Measurements from ENCODE around the gene RPS18. TPM values are rescaled to one million over a fixed set of nuclear protein-coding genes. Genes with fewer than 3 reads are reported as not detected.
A peak's percentile ranks its signal among the peaks of the same experiment; 100 is the strongest.

RPS18 gene
- total RNA-seq, 3 donors from 2014 or later (not counting 1 experiment from before 2014, with no cell fraction given), result 1,182 to 1,707 (median 1,500) TPM

- no peaks in the 10 kb centered on the region for H3K27me3 ChIP-seq (ENCODE audit: control insufficient read depth, insufficient read depth, low read length)
- H3K27me3 Mint-ChIP-seq (ENCODE audit: low read depth in 2 of 2), result no peaks in the 10 kb centered on the region
- H3K4me1 Mint-ChIP-seq, result peaks cover 35 to 57% of the 10 kb centered on the region in 2 donors
- H3K27ac ChIP-seq (ENCODE audit: low read length), result peak within 1 kb of the TSS; percentile 88
- no peaks in the 10 kb centered on the region for H3K9me3 Mint-ChIP-seq
- no peaks in the 10 kb centered on the region for H3K9me3 ChIP-seq (ENCODE audit: control insufficient read depth, insufficient read depth, low read length)
- TF ChIP-seq, protein P1, sequence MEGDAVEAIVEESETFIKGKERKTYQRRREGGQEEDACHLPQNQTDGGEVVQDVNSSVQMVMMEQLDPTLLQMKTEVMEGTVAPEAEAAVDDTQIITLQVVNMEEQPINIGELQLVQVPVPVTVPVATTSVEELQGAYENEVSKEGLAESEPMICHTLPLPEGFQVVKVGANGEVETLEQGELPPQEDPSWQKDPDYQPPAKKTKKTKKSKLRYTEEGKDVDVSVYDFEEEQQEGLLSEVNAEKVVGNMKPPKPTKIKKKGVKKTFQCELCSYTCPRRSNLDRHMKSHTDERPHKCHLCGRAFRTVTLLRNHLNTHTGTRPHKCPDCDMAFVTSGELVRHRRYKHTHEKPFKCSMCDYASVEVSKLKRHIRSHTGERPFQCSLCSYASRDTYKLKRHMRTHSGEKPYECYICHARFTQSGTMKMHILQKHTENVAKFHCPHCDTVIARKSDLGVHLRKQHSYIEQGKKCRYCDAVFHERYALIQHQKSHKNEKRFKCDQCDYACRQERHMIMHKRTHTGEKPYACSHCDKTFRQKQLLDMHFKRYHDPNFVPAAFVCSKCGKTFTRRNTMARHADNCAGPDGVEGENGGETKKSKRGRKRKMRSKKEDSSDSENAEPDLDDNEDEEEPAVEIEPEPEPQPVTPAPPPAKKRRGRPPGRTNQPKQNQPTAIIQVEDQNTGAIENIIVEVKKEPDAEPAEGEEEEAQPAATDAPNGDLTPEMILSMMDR (IDR thresholded peaks at IDR 0.05), result no peak
- intact Hi-C loops (cut with micrococcal nuclease), result loop anchor here (1.0 to 2.0 kb wide), 4 partner anchors 10 to 98 kb away; partner anchors contain the start of genes B3GALT4, PFDN6, RXRB and SLC39A7
- WGBS (ENCODE audit: insufficient coverage), result 0% methylated on average over 34 of the region's 34 CpGs
- H3K4me3 Mint-ChIP-seq, result peak within 1 kb of the TSS; percentile 99
- peaks cover 41% of the 10 kb centered on the region for H3K36me3 ChIP-seq (ENCODE audit: control insufficient read depth, insufficient read depth, low read length)
- H3K36me3 Mint-ChIP-seq, result no peaks in the 10 kb centered on the region
- peaks cover 30% of the 10 kb centered on the region for H3K4me1 ChIP-seq (ENCODE audit: control insufficient read depth, insufficient read depth, low read length)
- peak in 1 of 2 donors; percentile 74 for DNase-seq
- H3K4me3 ChIP-seq (ENCODE audit: low read length), result peak within 1 kb of the TSS; percentile 81
- peak within 1 kb of the TSS; percentile 99 for H3K27ac Mint-ChIP-seq
- peak; percentile 30 to 64 (median 35) for ATAC-seq
Measured at GRCh38 chr6:33298773-33299236, 26.9 kb downstream of the RPS18 start, which contains the start of gene RGL2. RGL2 (minus strand) TSS chr6:33298942; CDS start chr6:33298610, 332 bp downstream.

DNA sequence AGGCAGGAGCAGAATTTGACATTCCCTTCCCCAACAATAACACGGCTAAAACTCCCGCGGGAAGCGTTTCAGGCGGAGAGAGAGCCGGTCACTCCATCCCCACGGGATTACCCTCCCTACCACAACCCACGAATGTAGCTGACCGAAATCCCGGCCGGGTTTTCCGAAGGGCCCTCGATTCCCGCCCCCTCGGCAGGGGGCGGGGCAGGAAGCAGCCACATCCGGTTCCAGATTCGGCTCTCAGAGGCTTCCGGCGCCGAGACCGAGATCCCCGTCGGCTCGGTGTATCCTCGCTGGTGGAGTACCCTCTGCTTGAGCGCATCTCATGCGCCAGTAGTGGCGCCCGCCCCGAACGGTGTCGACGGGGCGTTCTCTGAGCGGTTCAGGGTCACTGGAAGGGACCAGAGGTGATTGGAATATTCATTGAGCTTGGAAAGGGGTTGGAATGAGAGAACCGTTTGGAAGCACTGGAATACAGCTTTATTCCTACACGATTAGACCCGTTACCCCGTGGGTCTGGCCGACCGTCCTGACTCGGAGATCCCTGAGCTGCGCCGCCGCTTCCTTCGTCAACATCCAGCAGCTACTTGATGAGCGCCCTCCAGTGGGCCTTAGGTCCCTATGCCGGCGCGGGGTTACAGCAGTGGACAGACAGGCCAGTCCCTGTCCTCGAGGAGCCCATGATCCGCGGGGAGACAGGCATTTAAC lies 27.5 kb downstream of the RPS18 start:
- H3K4me1 ChIP-seq (ENCODE audit: control insufficient read depth, insufficient read depth, low read length), result peaks cover 34% of the 10 kb centered on the region
- H3K36me3 Mint-ChIP-seq, result no peaks in the 10 kb centered on the region
- H3K4me3 ChIP-seq (ENCODE audit: low read length), result peak overlapping the region; percentile 81
- peaks cover 43% of the 10 kb centered on the region for H3K36me3 ChIP-seq (ENCODE audit: control insufficient read depth, insufficient read depth, low read length)
- H3K4me3 Mint-ChIP-seq, result peak overlapping the region; percentile 99
- intact Hi-C loops (cut with micrococcal nuclease), result loop anchor here (1.0 to 2.0 kb wide), 4 partner anchors 10 to 99 kb away; partner anchors contain the start of genes B3GALT4, PFDN6, RXRB and SLC39A7
- H3K27me3 ChIP-seq (ENCODE audit: control insufficient read depth, insufficient read depth, low read length), result no peaks in the 10 kb centered on the region
- H3K27me3 Mint-ChIP-seq (ENCODE audit: low read depth in 2 of 2), result no peaks in the 10 kb centered on the region
- ATAC-seq, result peak; percentile 74 to 88 (median 79)
- H3K9me3 ChIP-seq (ENCODE audit: control insufficient read depth, insufficient read depth, low read length), result no peaks in the 10 kb centered on the region
- peak overlapping the region; percentile 99 for H3K27ac Mint-ChIP-seq
- peaks cover 36 to 63% of the 10 kb centered on the region in 2 donors for H3K4me1 Mint-ChIP-seq
- peak; percentile 91 to 97 for DNase-seq
- TF ChIP-seq, protein P1 (IDR thresholded peaks at IDR 0.05), result peak; percentile 64
- peak overlapping the region; percentile 88 for H3K27ac ChIP-seq (ENCODE audit: low read length)
- no peaks in the 10 kb centered on the region for H3K9me3 Mint-ChIP-seq
- under 1% methylated on average over 54 of the region's 54 CpGs for WGBS (ENCODE audit: insufficient coverage)

DNA sequence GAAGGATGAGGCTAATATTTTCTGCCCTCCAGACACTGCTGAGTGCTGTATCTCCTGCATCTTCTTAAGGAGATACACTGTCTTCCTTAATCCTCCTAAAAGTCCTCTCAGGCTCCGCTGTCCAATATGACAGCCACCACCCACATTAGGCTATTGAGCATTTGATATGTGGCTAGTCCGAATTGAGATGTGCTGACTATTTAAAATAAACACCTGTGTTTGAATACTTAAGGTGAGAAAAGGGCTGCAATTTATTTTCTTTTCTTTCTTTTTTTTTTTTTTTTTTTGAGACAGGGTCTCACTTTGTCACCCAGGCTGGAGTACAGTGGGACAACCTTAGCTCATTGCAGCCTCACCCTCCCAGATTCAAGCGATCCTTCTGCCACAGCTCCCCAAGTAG lies 30.0 kb downstream of the RPS18 start:
- H3K27ac ChIP-seq (ENCODE audit: low read length), result no peak overlapping the region

More for the DNA sequence above, 30.0 kb downstream of the RPS18 start:
- Histone ChIP-seq H3K4me1 (ENCODE audit: control insufficient read depth, insufficient read depth, low read length) (peaks cover 39% of the 10 kb centered on the region), H3K9me3 (ENCODE audit: control insufficient read depth, insufficient read depth, low read length) (no peaks in the 10 kb centered on the region), H3K27me3 (ENCODE audit: control insufficient read depth, insufficient read depth, low read length) (no peaks in the 10 kb centered on the region), H3K36me3 (ENCODE audit: control insufficient read depth, insufficient read depth, low read length) (peaks cover 41% of the 10 kb centered on the region), H3K4me3 (ENCODE audit: low read length) (no peak overlapping the region)
- peaks cover 43 to 72% of the 10 kb centered on the region in 2 donors for H3K4me1 Mint-ChIP-seq
- no peaks in the 10 kb centered on the region for H3K9me3 Mint-ChIP-seq
- TF ChIP-seq, protein P1 (IDR thresholded peaks at IDR 0.05), result no peak
- no peak overlapping the region for H3K4me3 Mint-ChIP-seq
- ATAC-seq (no peak), DNase-seq (no peak)
- no peaks in the 10 kb centered on the region for H3K36me3 Mint-ChIP-seq
- peak overlapping the region; percentile 99 for H3K27ac Mint-ChIP-seq
- H3K27me3 Mint-ChIP-seq (ENCODE audit: low read depth in 2 of 2), result no peaks in the 10 kb centered on the region
- WGBS (ENCODE audit: insufficient coverage), result 88% methylated on average over 1 of the region's 3 CpGs
- intact Hi-C loops (cut with micrococcal nuclease), result no loop called here

Measured in natural killer cell (primary cell).